Right lobe of liver (tissue), 4 donors: Measurements from ENCODE around the gene KLK3.

Experiments used
- POLR2A ChIP-seq: fragments of 450-650 bp; IDR thresholded peaks from one replicate; pipeline ENCODE4 v1.6.1; 2017; ENCODE audit warnings: antibody characterized with exemption, mild to moderate bottlenecking
- TF ChIP-seq, protein P1 (sequence below), 4 donors: fragments of 200-600 bp in 3 of 4; fragments of 450-650 bp in 1 of 4; IDR thresholded peaks; one replicate each; pipeline versions ENCODE4 v1.5.1 to v1.8.0; 2016 to 2022; ENCODE audit warnings: antibody characterized with exemption in 4 of 4, mild to moderate bottlenecking in 2 of 4
- donor health status: DM: no; HTN: no; CAD: no.
- donor health status: DM: no; HTN: no; CAD: no.
- donor health status: DM: no; HTN: yes; CAD: no.

DNA sequence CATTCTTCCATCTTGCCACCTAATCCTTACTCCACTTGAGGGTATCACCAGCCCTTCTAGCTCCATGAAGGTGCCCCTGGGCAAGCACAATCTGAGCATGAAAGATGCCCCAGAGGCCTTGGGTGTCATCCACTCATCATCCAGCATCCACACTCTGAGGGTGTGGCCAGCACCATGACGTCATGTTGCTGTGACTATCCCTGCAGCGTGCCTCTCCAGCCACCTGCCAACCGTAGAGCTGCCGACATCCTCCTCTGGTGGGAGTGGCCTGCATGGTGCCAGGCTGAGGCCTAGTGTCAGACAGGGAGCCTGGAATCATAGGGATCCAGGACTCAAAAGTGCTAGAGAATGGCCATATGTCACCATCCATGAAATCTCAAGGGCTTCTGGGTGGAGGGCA, 3.1 kb upstream of the KLK3 start:
- TF ChIP-seq, protein P1, sequence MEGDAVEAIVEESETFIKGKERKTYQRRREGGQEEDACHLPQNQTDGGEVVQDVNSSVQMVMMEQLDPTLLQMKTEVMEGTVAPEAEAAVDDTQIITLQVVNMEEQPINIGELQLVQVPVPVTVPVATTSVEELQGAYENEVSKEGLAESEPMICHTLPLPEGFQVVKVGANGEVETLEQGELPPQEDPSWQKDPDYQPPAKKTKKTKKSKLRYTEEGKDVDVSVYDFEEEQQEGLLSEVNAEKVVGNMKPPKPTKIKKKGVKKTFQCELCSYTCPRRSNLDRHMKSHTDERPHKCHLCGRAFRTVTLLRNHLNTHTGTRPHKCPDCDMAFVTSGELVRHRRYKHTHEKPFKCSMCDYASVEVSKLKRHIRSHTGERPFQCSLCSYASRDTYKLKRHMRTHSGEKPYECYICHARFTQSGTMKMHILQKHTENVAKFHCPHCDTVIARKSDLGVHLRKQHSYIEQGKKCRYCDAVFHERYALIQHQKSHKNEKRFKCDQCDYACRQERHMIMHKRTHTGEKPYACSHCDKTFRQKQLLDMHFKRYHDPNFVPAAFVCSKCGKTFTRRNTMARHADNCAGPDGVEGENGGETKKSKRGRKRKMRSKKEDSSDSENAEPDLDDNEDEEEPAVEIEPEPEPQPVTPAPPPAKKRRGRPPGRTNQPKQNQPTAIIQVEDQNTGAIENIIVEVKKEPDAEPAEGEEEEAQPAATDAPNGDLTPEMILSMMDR (IDR thresholded peaks at IDR 0.05): no peak
- TF ChIP-seq POLR2A: no peak
